GM18873 (cell line): ENCODE data around the gene PDZD7.

ENCODE experiments used
- ATAC-seq: cut with Tn5 transposase; IDR thresholded peaks from one replicate; pipeline ENCODE4 v1.9.1; 2021; ENCODE audit warnings: mild to moderate bottlenecking, moderate library complexity, moderate number of reproducible peaks; ENCODE audit not compliant: unreplicated experiment, low FRiP score

The PDZD7 gene

DNA sequence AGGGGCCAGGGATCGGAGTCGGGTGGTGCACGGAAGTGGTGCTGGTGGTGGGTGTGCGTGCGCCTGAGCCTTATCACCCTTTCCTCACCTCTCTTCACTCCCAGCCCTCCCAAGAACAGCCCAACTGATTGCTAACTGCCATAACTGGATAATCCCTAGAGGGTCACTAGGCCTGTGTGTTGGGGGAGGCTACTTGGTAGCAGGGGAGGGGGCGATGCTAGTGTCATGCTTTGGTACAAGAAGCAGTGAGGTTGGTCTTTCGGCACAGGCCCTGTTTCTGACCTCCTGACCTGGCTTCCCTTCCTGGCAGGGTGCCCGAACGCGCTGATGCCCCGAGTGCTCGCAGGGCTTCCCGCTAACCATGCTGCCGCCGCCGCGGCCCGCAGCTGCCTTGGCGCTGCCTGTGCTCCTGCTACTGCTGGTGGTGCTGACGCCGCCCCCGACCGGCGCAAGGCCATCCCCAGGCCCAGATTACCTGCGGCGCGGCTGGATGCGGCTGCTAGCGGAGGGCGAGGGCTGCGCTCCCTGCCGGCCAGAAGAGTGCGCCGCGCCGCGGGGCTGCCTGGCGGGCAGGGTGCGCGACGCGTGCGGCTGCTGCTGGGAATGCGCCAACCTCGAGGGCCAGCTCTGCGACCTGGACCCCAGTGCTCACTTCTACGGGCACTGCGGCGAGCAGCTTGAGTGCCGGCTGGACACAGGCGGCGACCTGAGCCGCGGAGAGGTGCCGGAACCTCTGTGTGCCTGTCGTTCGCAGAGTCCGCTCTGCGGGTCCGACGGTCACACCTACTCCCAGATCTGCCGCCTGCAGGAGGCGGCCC is 31.5 kb upstream of the PDZD7 start:
- ATAC-seq: no peak

DNA sequence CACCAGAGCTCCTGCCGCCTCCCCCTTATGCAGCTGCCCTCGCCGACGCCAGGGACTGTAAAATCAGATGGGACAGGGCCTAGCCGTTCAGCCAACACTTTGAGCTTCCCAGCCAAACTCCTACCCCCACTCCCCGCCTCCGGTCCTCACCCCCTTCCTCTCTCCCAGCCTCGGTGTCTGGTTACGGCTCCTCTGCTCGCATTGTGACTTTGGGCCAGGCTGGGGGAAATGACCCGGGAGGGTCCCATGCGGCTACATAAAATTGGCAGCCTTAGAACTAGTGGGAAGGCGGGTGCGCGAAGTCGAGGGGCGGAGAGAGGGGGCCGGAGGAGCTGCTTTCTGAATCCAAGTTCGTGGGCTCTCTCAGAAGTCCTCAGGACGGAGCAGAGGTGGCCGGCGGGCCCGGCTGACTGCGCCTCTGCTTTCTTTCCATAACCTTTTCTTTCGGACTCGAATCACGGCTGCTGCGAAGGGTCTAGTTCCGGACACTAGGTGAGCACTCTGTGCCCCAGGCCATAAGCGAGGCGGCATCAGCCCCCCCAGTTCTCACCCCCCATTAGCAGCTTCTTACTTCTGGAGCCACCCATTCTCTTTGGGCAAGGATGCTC is 30.8 kb upstream of the PDZD7 start, which contains the start of gene KAZALD1:
TSS of gene KAZALD1 (plus strand) at position 366 of the 608 bp plus-strand sequence. CDS start 604 bp downstream, outside the sequence.
- ATAC-seq: no peak

DNA sequence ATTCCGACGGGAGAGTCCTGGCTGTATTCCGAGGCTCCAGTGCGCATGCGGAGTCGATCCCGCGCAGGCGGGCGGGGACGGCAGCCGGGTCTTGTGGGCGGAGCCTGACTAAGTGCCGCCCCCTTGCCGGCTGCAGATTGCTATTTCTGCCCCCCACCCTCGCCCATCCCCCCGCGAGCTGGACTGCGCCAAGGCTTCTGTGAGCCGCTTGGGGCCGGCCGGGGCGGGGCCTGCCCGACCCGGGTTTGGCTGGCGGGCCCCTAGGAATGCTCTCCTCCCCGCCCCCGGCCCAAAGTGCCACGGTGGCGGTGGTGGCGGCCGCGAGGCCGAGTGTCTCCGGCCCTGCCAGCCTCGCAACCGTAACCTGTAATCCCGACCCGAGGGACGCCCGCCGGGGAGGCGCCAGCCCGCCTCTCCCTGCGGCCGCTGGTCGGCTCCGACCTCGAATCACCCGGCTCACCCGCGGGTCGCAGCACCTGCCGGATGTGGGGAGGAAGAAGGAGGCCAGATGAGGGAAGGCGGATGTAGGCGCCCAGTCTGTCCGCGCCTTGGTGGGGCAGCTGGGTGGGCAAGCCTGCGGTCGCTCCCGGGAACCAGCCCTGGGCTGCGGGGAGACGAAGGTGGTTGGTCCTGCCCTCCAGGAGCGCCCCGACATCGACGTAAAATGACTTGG is 30.2 kb upstream of the PDZD7 start:
- ATAC-seq: peak; percentile 46

DNA sequence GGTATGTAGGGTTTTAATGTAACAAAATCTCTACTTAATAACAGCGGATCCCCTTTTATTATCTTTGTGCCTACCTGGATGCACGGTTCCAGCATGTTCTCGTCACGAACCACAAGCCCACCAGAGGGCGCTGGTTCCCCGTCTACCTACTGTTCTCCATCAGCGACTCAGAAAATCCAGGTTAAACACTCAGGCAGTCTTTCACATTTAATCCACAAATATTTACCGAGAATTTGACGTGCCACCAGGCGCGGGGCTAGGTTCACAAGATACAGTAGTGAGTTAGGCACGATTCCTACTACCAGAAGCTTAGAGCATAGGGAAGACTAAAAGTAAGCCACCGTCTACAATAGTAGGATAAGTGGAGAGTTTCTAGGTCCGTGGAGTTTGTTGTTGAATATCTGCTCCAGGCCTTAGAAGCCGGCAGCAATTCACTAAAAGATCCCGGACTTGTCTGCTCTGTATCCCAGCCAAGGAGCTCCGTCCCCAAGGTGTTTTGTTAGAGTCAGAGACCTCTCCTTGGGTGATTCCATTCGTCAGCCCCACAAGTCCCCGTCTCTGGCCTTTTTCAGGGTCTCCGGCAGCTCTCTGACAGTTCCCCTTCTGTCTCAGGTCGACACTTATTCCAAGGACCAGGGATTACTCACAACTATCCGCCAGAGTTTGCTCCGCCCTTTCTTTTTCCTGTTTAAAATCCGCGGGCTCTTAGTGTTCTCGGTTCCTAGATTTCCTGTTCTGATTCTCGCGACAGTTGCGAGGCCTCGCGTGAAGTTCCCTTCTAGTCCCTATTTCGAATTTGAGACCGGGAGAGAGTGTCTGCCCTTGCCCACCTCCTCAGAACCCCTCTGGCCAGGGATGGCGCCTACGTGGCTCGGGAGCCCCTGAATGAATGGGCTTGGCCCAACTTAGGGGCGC is 29.4 kb upstream of the PDZD7 start:
- ATAC-seq: peak; percentile 33

GRCh38 chr10:101056365-101057151 is 25.6 kb upstream of the PDZD7 start:
- no peak for ATAC-seq

DNA sequence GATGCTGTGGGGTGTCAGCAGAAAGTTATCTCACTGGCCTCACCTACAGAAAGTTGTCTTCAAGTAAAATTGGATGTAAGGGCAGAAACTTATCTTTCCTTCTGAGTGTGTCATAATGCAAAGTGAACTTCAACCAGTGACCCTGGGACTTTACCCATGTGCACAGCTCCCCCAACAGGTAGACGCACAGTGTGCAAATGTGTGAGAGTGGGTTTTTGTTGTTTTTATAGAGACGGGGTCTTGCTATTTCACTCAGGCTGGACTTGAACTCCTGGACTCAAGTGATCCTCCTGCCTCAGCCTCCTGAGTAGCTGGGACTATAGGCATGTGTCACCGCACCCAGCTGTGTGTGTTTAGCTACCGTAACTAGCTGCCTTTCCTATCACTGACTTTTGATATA is 24.5 kb upstream of the PDZD7 start:
- no peak for ATAC-seq

GRCh38 chr10:101054876-101055275 is 23.9 kb upstream of the PDZD7 start:
- ATAC-seq: no peak

DNA sequence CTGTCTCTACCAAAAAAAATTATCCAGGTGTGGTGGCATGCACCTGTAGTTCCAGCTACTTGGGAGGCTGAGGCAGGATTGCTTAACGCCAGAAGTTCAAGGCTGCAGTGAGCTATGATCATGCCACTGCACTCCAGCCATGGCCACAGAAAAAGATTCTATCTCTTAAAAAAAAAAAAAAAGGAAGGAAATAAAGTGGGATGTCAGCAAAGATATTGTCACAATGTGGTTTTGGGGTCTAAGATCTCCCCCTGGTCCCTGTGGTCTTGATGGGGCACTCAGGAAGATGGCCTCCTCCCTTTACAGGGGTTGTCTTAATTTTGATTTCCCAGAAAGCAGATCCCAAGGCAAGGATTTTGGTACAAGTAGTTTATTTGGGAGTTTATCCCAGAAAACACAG is 23.4 kb upstream of the PDZD7 start:
- ATAC-seq: no peak

DNA sequence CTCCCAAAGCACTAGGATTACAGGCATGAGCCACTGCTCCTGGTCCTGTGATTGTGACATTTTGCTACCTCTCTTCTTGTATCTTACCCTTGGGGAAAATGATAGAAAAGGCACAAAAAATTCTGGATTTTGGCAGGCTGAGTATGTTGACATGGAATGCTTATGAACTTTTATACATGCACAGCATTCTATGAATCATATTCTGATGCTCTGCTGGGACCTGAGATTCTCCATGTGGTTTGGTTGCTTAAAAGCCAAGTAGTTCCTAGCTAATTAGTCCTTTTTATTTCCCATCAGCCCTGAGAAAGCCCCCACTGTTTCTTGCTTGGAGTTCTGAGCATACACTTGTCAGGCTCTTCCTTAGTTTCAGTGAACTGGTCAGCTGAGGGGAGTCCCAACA is 22.6 kb upstream of the PDZD7 start:
- no peak for ATAC-seq

DNA sequence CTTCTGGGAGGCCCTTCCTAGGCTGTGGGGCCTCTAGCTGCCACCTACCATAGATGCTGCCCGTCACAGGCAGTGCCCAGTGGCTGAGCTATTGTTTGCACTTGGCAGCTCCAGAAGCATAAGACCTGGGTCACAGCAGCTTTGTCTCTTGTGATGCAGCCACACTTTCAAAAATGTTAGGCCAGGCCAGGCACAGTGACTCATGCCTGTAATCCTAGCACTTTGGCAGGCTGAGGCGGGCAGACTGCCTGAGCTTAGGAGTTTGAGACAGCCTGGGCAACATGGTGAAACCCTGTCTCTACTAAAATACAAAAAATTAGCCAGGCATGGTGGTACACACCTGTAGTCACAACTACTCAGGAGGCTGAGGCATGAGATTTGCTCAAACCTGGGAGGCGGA is 21.4 kb upstream of the PDZD7 start:
- no peak for ATAC-seq

DNA sequence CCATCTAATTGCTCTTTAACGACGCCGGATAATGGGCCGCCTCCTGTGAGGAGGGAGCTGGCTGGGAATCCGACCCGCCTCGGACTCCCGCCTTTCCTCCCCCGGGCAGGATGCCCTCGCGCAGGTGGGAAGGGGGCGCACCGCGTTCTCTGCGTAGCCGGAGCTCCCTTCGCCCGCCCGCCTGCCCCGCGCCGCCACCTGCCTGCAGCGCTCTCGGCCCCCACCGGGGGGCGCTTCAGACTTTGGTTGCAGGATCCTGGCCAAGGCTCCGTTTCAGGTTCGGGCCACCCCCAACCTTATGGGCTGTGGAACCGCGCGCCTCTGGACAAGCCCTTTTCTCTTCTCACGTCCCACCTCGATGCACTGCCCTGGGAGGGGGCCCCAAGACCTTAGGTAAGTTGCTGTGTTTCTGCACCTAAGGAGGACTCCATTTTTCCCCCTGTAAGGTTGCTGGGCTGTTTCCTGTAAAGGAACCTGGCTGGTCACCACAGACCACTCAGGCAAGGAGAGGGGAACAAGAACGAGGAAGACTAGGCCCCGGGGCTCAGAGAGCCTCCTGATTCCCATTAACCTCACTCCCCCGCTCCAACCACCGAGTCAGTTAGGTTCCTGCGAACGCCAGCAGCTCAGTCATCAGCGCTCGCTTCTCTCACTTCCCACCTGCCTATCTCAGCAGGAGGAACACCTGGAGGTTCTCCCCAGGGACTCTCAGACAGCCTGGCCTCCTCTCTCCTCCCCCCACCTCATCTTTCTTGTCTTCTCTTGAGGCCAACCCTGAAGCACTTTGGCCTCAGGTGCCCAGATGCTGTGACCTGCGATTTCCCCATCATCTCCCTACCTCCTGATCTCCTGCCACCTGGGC is 19.5 kb upstream of the PDZD7 start:
- ATAC-seq: no peak

GRCh38 chr10:101047961-101048892 is 17.3 kb upstream of the PDZD7 start:
- no peak for ATAC-seq

GRCh38 chr10:101047268-101047667 is 16.3 kb upstream of the PDZD7 start:
- ATAC-seq: no peak

DNA sequence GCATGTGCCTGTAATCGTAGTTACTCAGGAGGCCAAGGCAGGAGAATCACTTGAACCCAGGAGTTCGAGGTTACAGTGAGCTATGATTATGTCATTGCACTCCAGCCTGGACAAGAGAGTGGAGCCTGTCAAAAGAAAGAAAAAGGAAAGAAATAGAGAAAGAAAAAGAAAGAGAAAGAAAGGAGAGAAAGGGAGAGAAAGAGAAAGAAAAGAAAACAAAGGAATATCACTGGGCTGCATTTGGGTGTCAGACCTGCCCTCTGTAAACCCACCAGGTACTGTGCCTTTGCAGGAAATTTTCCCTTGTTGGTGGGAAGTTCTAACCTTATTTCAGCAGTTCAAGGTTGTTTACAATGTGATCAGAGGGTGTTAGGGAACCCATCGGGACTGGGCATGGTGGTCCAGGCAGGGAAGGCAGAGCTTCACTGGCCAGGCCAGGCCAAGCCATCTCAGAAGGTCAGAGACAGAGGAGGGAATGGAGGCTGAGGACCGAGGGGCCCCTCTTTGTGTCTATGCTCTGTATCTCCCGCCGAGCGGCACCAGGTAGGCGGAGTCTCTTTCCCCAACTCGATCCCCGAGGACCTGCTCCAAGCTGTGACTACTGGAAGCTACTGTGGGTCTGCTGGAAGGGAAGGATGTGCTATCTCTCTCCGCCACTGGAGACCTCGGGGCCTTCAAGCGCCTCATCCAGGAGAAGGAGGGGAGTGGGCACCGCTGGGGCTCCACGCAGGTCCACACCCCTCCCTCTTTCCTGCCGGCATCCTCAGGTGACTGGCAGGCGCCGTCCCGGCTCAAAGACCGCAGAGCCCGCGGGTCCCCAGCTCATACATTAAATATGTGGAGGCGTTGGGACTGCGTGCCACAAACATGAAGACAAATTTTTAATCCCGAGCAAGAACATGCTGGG is 15.7 kb upstream of the PDZD7 start:
- ATAC-seq: no peak

DNA sequence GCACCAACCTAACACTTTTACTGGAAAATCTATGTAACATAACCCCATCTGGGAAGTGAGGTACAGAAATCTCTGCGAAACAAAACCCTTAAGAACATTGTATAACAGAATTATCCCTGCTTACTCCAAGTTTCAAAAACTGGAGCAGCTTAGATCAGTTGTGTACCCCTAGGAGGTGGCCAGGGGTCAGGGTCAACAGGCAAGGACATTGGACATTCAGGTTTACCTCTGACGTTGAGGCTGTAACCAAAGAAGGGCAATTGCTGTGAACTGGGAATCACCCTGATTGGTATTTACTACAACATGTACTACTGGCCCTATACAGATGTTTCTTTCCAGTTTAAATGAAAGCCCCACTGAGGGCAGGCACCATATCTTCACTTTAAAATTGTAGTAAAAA is 13.2 kb upstream of the PDZD7 start:
- ATAC-seq: no peak

DNA sequence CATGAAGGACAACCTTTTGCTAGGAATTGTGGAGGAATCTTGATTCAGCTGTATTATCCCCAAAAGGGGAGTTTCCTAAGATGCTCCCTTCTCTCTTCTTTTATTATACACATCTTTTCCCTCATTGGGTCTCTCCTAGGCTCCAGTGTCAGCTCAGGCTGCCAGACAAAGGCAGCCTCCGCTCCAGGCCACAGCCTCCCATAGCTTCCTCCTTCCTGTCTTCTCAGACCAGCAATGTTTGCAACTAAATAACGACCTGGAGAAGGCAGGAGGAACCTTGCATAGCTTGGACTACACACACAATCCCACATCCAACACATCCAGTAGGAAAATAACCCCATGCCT is 12.4 kb upstream of the PDZD7 start:
- ATAC-seq: no peak
